Thymus (tissue), 11 donors: ENCODE measurements around the gene VILL. TPM values are rescaled to one million over a fixed set of nuclear protein-coding genes. Genes with fewer than 3 reads are reported as not detected.

Experiments used
- DNase-seq, 9 donors: peaks; one replicate each; pipeline ENCODE4 v3.0.0-alpha.2; 2013; ENCODE audit warnings: low spot score in 9 of 9, low read depth in 6 of 9, missing footprints in 1 of 9
- H3K27ac ChIP-seq, 2 donors: one replicate each; pipeline ENCODE4 v1.5.1; 2013; ENCODE audit warnings: control low read depth in 1 of 2, low read depth in 1 of 2, low read length in 1 of 2, mild to moderate bottlenecking in 1 of 2, moderate library complexity in 1 of 2
- H3K27me3 ChIP-seq, 2 donors: one replicate each; pipeline ENCODE4 v1.5.1; 2013; ENCODE audit warnings: low read length in 1 of 2; ENCODE audit not compliant: control insufficient read depth in 2 of 2, insufficient read depth in 1 of 2
- H3K36me3 ChIP-seq, 2 donors: one replicate each; pipeline ENCODE4 v1.5.1; 2013; ENCODE audit warnings: low read length in 1 of 2, mild to moderate bottlenecking in 1 of 2, moderate library complexity in 1 of 2; ENCODE audit not compliant: control insufficient read depth in 2 of 2, insufficient read depth in 2 of 2
- H3K4me1 ChIP-seq, 2 donors: one replicate each; pipeline ENCODE4 v1.5.1; 2013; ENCODE audit warnings: low read length in 2 of 2; ENCODE audit not compliant: control insufficient read depth in 2 of 2, insufficient read depth in 2 of 2
- H3K4me3 ChIP-seq, 2 donors: one replicate each; pipeline ENCODE4 v1.5.1; 2013; ENCODE audit warnings: low read length in 2 of 2, control low read depth in 1 of 2, mild to moderate bottlenecking in 1 of 2
- H3K9me3 ChIP-seq, 2 donors: one replicate each; pipeline ENCODE4 v1.5.1; 2013; ENCODE audit warnings: low read length in 1 of 2, mild to moderate bottlenecking in 1 of 2; ENCODE audit not compliant: control insufficient read depth in 2 of 2, insufficient read depth in 1 of 2
- WGBS: extraction: QIAGEN DNeasy Blood & Tissue Kit; methylation state at CpG from one replicate; pipeline ENCODE4 v1.1.7; 2013; 5-methylcytosine and 5-hydroxymethylcytosine counted together
- polyA plus RNA-seq: library from polyadenylated mRNA; stranded (reverse); fragments of 200-250 nt; gene quantifications from one replicate; pipeline ENCODE4 v1.2.3, GENCODE V29; 2013
- total RNA-seq: library from RNA; stranded (reverse); fragments of 120-200 nt; gene quantifications from one replicate; pipeline ENCODE4 v1.2.4, GENCODE V29; 2013
- donor health status: healthy.

Gene VILL
- total and polyA plus RNA-seq, 2 donors = 13.0 to 24.5 TPM

- Histone ChIP-seq H3K27me3 (no peaks in the 10 kb centered on the region), H3K4me3 (no peak overlapping the region), H3K27ac (no peak overlapping the region), H3K4me1 (no peaks in the 10 kb centered on the region), H3K9me3 (peaks cover 4 to 12% of the 10 kb centered on the region in 2 donors), H3K36me3 (peaks cover 20 to 25% of the 10 kb centered on the region in 2 donors)
- WGBS = 98% methylated on average over 13 of the region's 13 CpGs
- DNase-seq = no peak
Measured at GRCh38 chr3:38016410-38016809, 25.8 kb downstream of the VILL start.

GRCh38 chr3:38016847-38017444, 26.4 kb downstream of the VILL start:
- DNase-seq = no peak
- no peak overlapping the region for H3K27ac ChIP-seq
- H3K9me3 ChIP-seq = peaks cover 4 to 12% of the 10 kb centered on the region in 2 donors
- H3K27me3 ChIP-seq = no peaks in the 10 kb centered on the region
- no peaks in the 10 kb centered on the region for H3K4me1 ChIP-seq
- 87% methylated on average over 6 of the region's 6 CpGs for WGBS
- H3K36me3 ChIP-seq = peaks cover 20 to 23% of the 10 kb centered on the region in 2 donors
- H3K4me3 ChIP-seq = no peak overlapping the region

- H3K9me3 ChIP-seq = peaks cover 4 to 12% of the 10 kb centered on the region in 2 donors
- H3K27me3 ChIP-seq = no peaks in the 10 kb centered on the region
- H3K27ac ChIP-seq = no peak overlapping the region
- peaks cover 20 to 23% of the 10 kb centered on the region in 2 donors for H3K36me3 ChIP-seq
- 95% methylated on average over 9 of the region's 9 CpGs for WGBS
- no peak for DNase-seq
- H3K4me1 ChIP-seq = no peaks in the 10 kb centered on the region
- H3K4me3 ChIP-seq = no peak overlapping the region
Measured at GRCh38 chr3:38017445-38018295, 27.1 kb downstream of the VILL start.

- Histone ChIP-seq H3K4me3 (no peak overlapping the region), H3K4me1 (peaks cover 1 to 4% of the 10 kb centered on the region in 2 donors), H3K27ac (no peak overlapping the region), H3K36me3 (peaks cover 20 to 23% of the 10 kb centered on the region in 2 donors), H3K9me3 (peaks cover 4 to 12% of the 10 kb centered on the region in 2 donors), H3K27me3 (no peaks in the 10 kb centered on the region)
- DNase-seq = no peak
- WGBS = 96% methylated on average over 13 of the region's 13 CpGs
Measured at GRCh38 chr3:38018296-38019266, 28.0 kb downstream of the VILL start.

GRCh38 chr3:38019658-38020341, 29.2 kb downstream of the VILL start:
- no peak for DNase-seq
- peaks cover 4 to 12% of the 10 kb centered on the region in 2 donors for H3K9me3 ChIP-seq
- peaks cover 4 to 9% of the 10 kb centered on the region in 2 donors for H3K4me1 ChIP-seq
- 96% methylated on average over 10 of the region's 10 CpGs for WGBS
- H3K27ac ChIP-seq = no peak overlapping the region
- H3K4me3 ChIP-seq = no peak overlapping the region
- H3K27me3 ChIP-seq = no peaks in the 10 kb centered on the region
- H3K36me3 ChIP-seq = peaks cover 20 to 23% of the 10 kb centered on the region in 2 donors

- H3K4me1 ChIP-seq = peaks cover 5 to 11% of the 10 kb centered on the region in 2 donors
- WGBS = 90% methylated on average over 3 of the region's 3 CpGs
- H3K36me3 ChIP-seq = peaks cover 20 to 23% of the 10 kb centered on the region in 2 donors
- H3K9me3 ChIP-seq = peaks cover 4 to 12% of the 10 kb centered on the region in 2 donors
- H3K4me3 ChIP-seq = no peak overlapping the region
- H3K27me3 ChIP-seq = no peaks in the 10 kb centered on the region
- no peak for DNase-seq
- H3K27ac ChIP-seq = no peak overlapping the region
Measured at GRCh38 chr3:38020342-38020726, 29.7 kb downstream of the VILL start.

- Histone ChIP-seq H3K27me3 (peaks cover 0 to 2% of the 10 kb centered on the region in 2 donors), H3K4me3 (no peak overlapping the region), H3K4me1 (peaks cover 11 to 16% of the 10 kb centered on the region in 2 donors), H3K9me3 (peaks cover 3 to 7% of the 10 kb centered on the region in 2 donors), H3K36me3 (peaks cover 12 to 16% of the 10 kb centered on the region in 2 donors), H3K27ac (no peak overlapping the region)
- no peak for DNase-seq
- 88% methylated on average over 4 of the region's 4 CpGs for WGBS
Measured at GRCh38 chr3:38021196-38021595, 30.6 kb downstream of the VILL start.

GRCh38 chr3:38022301-38022700, 31.7 kb downstream of the VILL start:
- WGBS = 67% methylated on average over 3 of the region's 3 CpGs
- Histone ChIP-seq H3K27me3 (peaks cover 0 to 13% of the 10 kb centered on the region in 2 donors), H3K4me1 (peaks cover 11 to 16% of the 10 kb centered on the region in 2 donors), H3K27ac (no peak overlapping the region), H3K36me3 (peaks cover 6 to 8% of the 10 kb centered on the region in 2 donors), H3K4me3 (no peak overlapping the region), H3K9me3 (no peaks in the 10 kb centered on the region)
- DNase-seq = no peak
